ENCODE results near the gene ROBO3. TPM values are rescaled to one million over a fixed set of nuclear protein-coding genes. Genes with fewer than 3 reads are reported as not detected.

The ROBO3 gene
- total RNA-seq, 3 donors from 2014 or later, result 4.0 to 10.3 (median 8.5) TPM

DNA sequence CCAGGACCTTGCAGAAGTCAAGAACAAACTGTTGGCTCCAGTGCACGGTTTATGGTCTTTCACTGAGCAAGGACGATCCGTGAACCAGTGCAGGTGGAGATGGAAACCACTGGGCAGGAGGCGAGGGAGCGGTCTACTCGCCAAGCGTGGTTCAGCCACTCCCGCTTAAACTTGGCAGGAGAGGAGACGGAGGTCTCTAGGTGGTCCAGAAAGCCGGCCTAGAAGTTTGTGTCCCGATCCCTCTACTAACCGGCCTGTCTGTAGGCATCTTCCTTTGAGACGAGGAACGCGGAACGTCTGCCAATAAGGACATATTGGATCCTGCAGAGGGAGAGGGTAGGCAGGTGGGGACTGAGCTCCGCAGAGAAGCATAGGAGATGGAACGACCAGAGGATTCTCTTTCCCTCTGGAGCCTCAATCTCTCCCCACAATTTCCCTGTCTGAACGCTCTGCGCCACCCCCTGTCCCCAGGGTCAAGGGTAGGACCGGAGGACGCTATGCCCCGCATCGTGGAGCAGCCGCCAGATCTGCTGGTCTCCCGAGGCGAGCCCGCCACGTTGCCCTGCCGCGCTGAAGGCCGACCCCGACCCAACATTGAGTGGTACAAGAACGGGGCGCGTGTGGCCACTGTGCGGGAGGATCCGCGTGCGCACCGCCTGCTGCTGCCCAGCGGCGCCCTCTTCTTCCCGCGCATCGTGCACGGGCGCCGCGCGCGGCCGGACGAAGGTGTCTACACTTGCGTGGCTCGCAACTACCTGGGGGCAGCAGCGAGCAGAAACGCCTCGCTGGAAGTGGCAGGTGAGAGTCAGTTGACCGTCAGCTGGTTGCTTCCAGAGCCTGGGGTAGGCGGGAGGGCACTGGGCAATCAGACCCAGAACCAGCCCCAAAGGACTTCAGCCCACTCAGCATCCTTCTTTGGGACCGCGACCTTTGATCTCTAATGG lies 3.4 kb downstream of the ROBO3 start:
- peaks cover 12% of the 10 kb centered on the region for H3K4me1 ChIP-seq (ENCODE audit: low read depth)
- no peak overlapping the region for H3K4me3 ChIP-seq
- ATAC-seq, result no peak

GRCh38 chr11:124869331-124869730 lies 4.1 kb downstream of the ROBO3 start:
- ATAC-seq (no peak), DNase-seq (no peak)
- Histone ChIP-seq H3K36me3 (ENCODE audit: low read depth) (no peaks in the 10 kb centered on the region), H3K4me3 (no peak overlapping the region), H3K4me1 (ENCODE audit: low read depth) (peaks cover 12% of the 10 kb centered on the region), H3K9me3 (no peaks in the 10 kb centered on the region)
- intact Hi-C loops (cut with DNase I, micrococcal nuclease), result no loop called here
- no peak for TF ChIP-seq CTCF (IDR thresholded peaks at IDR 0.05)

More for the DNA sequence above, 3.4 kb downstream of the ROBO3 start:
- intact Hi-C loops (cut with DNase I, micrococcal nuclease), result no loop called here
- DNase-seq, result no peak
- H3K9me3 ChIP-seq, result no peaks in the 10 kb centered on the region
- no peaks in the 10 kb centered on the region for H3K36me3 ChIP-seq (ENCODE audit: low read depth)
- no peak for TF ChIP-seq CTCF (IDR thresholded peaks at IDR 0.05)

DNA sequence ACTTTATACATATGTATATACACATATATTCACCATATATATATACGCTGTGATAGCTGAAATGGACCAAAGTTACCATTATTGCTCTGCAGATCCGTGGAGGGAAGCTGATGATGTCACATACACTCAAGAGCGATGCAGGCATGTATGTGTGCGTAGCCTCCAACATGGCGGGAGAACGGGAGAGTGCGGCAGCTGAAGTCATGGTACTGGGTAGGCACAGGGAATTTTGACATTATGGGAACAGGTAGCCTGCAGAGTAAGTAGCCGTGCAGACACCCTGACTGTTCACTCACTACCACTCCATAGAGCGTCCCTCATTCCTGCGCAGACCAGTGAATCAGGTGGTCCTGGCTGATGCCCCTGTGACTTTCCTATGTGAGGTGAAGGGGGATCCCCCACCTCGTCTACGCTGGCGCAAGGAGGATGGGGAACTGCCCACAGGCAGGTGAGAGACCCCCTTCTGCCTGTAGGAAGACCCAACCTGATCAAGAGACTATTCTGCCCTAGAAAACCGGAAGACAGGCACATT lies 4.7 kb downstream of the ROBO3 start:
- DNase-seq, result no peak
- Histone ChIP-seq H3K4me1 (ENCODE audit: low read depth) (peaks cover 11% of the 10 kb centered on the region), H3K9me3 (no peaks in the 10 kb centered on the region), H3K4me3 (no peak overlapping the region), H3K36me3 (ENCODE audit: low read depth) (no peaks in the 10 kb centered on the region)
- no peak for ATAC-seq
- intact Hi-C loops (cut with DNase I, micrococcal nuclease), result no loop called here
- no peak for TF ChIP-seq CTCF (IDR thresholded peaks at IDR 0.05)

- no peaks in the 10 kb centered on the region for H3K9me3 ChIP-seq
- no peaks in the 10 kb centered on the region for H3K36me3 ChIP-seq (ENCODE audit: low read depth)
- ATAC-seq, result no peak
- H3K4me1 ChIP-seq (ENCODE audit: low read depth), result peaks cover 6% of the 10 kb centered on the region
- no peak overlapping the region for H3K4me3 ChIP-seq
- TF ChIP-seq CTCF (IDR thresholded peaks at IDR 0.05), result no peak
- intact Hi-C loops (cut with DNase I, micrococcal nuclease), result no loop called here
- no peak for DNase-seq
These were observed 5.2 kb downstream of the ROBO3 start for GRCh38 chr11:124870430-124870829.

GRCh38 chr11:124872280-124872679 lies 7.0 kb downstream of the ROBO3 start:
- TF ChIP-seq CTCF (IDR thresholded peaks at IDR 0.05), result no peak
- intact Hi-C loops (cut with DNase I, micrococcal nuclease), result no loop called here
- no peaks in the 10 kb centered on the region for H3K9me3 ChIP-seq
- DNase-seq, result no peak
- peaks cover 3% of the 10 kb centered on the region for H3K4me1 ChIP-seq (ENCODE audit: low read depth)
- H3K36me3 ChIP-seq (ENCODE audit: low read depth), result no peaks in the 10 kb centered on the region
- ATAC-seq, result no peak
- no peak overlapping the region for H3K4me3 ChIP-seq

Measured in mucosa of descending colon (tissue), 3 donors.